BLaER1 (cell line): ENCODE measurements around the gene STK16.
A peak's percentile ranks its signal among the peaks of the same experiment; 100 is the strongest.

Experiments
- H3K27ac ChIP-seq: shearing (Covaris generic); formaldehyde crosslinking; 2 replicates; pipeline ENCODE4 v1.8.1; 2022
- H3K27me3 ChIP-seq: shearing (Covaris generic); formaldehyde crosslinking; 2 replicates; pipeline ENCODE4 v1.8.1; 2022
- H3K36me3 ChIP-seq: shearing (Covaris generic); formaldehyde crosslinking; 2 replicates; pipeline ENCODE4 v1.8.1; 2022
- H3K4me1 ChIP-seq: shearing (Covaris generic); formaldehyde crosslinking; 2 replicates; pipeline ENCODE4 v1.8.1; 2022
- H3K4me2 ChIP-seq: shearing (Covaris generic); formaldehyde crosslinking; 2 replicates; pipeline ENCODE4 v1.8.1; 2022
- H3K4me3 ChIP-seq: shearing (Covaris generic); formaldehyde crosslinking; 2 replicates; pipeline ENCODE4 v1.8.1; 2022
- H3K9ac ChIP-seq: shearing (Covaris generic); formaldehyde crosslinking; 2 replicates; pipeline ENCODE4 v1.8.1; 2022
- H3K9me3 ChIP-seq: shearing (Covaris generic); formaldehyde crosslinking; 2 replicates; pipeline ENCODE4 v1.8.1; 2022
- H4K20me1 ChIP-seq: shearing (Covaris generic); formaldehyde crosslinking; 2 replicates; pipeline ENCODE4 v1.8.1; 2022
- Cebpa-rat ChIP-seq: shearing (Covaris generic); IDR thresholded peaks from 2 replicates; pipeline ENCODE4 v1.8.1; 2022

STK16 gene

GRCh38 chr2:219289537-219290361 lies 44.5 kb downstream of the STK16 start:
- H3K36me3 ChIP-seq: peaks cover 2% of the 10 kb centered on the region; the same call in 1 of the 2 replicates
- H3K4me2 ChIP-seq: no peak overlapping the region
- peaks cover 39% of the 10 kb centered on the region for H3K4me1 ChIP-seq
- no peak overlapping the region for H3K9ac ChIP-seq
- no peak for TF ChIP-seq Cebpa-rat
- no peaks in the 10 kb centered on the region for H3K9me3 ChIP-seq
- no peak overlapping the region for H3K27ac ChIP-seq
- peaks cover 5% of the 10 kb centered on the region; the same call in 1 of the 2 replicates for H4K20me1 ChIP-seq
- no peak overlapping the region for H3K4me3 ChIP-seq
- H3K27me3 ChIP-seq: no peaks in the 10 kb centered on the region

GRCh38 chr2:219290381-219291171 lies 45.3 kb downstream of the STK16 start:
- no peak for TF ChIP-seq Cebpa-rat
- H3K27me3 ChIP-seq: no peaks in the 10 kb centered on the region
- H3K36me3 ChIP-seq: no peaks in the 10 kb centered on the region; the same call in 1 of the 2 replicates
- H3K9me3 ChIP-seq: no peaks in the 10 kb centered on the region
- H3K9ac ChIP-seq: no peak overlapping the region
- no peak overlapping the region for H3K4me2 ChIP-seq
- no peak overlapping the region for H3K27ac ChIP-seq
- H4K20me1 ChIP-seq: no peaks in the 10 kb centered on the region; the same call in 1 of the 2 replicates
- no peak overlapping the region for H3K4me3 ChIP-seq
- peaks cover 36% of the 10 kb centered on the region for H3K4me1 ChIP-seq

GRCh38 chr2:219291394-219291793 lies 46.1 kb downstream of the STK16 start:
- TF ChIP-seq Cebpa-rat: no peak
- no peak overlapping the region for H3K27ac ChIP-seq

GRCh38 chr2:219291910-219292490 lies 46.7 kb downstream of the STK16 start:
- Histone ChIP-seq H3K27me3 (no peaks in the 10 kb centered on the region), H3K4me2 (no peak overlapping the region), H3K27ac (no peak overlapping the region), H3K4me3 (no peak overlapping the region), H4K20me1 (no peaks in the 10 kb centered on the region), H3K36me3 (no peaks in the 10 kb centered on the region), H3K9me3 (no peaks in the 10 kb centered on the region), H3K9ac (no peak overlapping the region), H3K4me1 (peaks cover 25% of the 10 kb centered on the region)
- TF ChIP-seq Cebpa-rat: no peak

More at GRCh38 chr2:219291394-219291793, 46.1 kb downstream of the STK16 start:
- Histone ChIP-seq H3K27me3 (no peaks in the 10 kb centered on the region), H3K4me3 (no peak overlapping the region), H3K9me3 (no peaks in the 10 kb centered on the region), H3K4me1 (peaks cover 28% of the 10 kb centered on the region), H3K36me3 (no peaks in the 10 kb centered on the region; the same call in 1 of the 2 replicates), H3K4me2 (no peak overlapping the region), H3K9ac (no peak overlapping the region), H4K20me1 (no peaks in the 10 kb centered on the region)

GRCh38 chr2:219292616-219293015 lies 47.3 kb downstream of the STK16 start:
- H4K20me1 ChIP-seq: no peaks in the 10 kb centered on the region
- no peak overlapping the region for H3K9ac ChIP-seq
- peaks cover 25% of the 10 kb centered on the region for H3K4me1 ChIP-seq
- H3K27ac ChIP-seq: no peak overlapping the region
- no peaks in the 10 kb centered on the region for H3K36me3 ChIP-seq
- no peak overlapping the region for H3K4me2 ChIP-seq
- TF ChIP-seq Cebpa-rat: no peak
- no peaks in the 10 kb centered on the region for H3K27me3 ChIP-seq
- H3K4me3 ChIP-seq: no peak overlapping the region
- H3K9me3 ChIP-seq: no peaks in the 10 kb centered on the region

- TF ChIP-seq Cebpa-rat: no peak
- no peak overlapping the region; the same call in 1 of the 2 replicates for H3K4me3 ChIP-seq
- H3K27ac ChIP-seq: peak overlapping the region; percentile 90
- H3K4me2 ChIP-seq: peak overlapping the region; percentile 96
- H3K4me1 ChIP-seq: peaks cover 20% of the 10 kb centered on the region
- H4K20me1 ChIP-seq: no peaks in the 10 kb centered on the region
- no peaks in the 10 kb centered on the region for H3K36me3 ChIP-seq
- peak overlapping the region; percentile 91; the same call in 1 of the 2 replicates for H3K9ac ChIP-seq
- H3K27me3 ChIP-seq: peaks cover under 1% of the 10 kb centered on the region; the same call in 1 of the 2 replicates
- H3K9me3 ChIP-seq: no peaks in the 10 kb centered on the region
Observed at GRCh38 chr2:219293736-219294231, 48.5 kb downstream of the STK16 start.

- H3K27ac ChIP-seq: peak overlapping the region; percentile 90
- TF ChIP-seq Cebpa-rat: no peak
- H3K36me3 ChIP-seq: no peaks in the 10 kb centered on the region
Observed at GRCh38 chr2:219294356-219295351, 49.4 kb downstream of the STK16 start.

GRCh38 chr2:219296142-219296541 lies 50.9 kb downstream of the STK16 start:
- no peaks in the 10 kb centered on the region for H3K36me3 ChIP-seq
- no peak overlapping the region for H3K4me2 ChIP-seq
- peaks cover 19% of the 10 kb centered on the region for H3K4me1 ChIP-seq
- no peaks in the 10 kb centered on the region; the same call in 1 of the 2 replicates for H4K20me1 ChIP-seq
- no peak overlapping the region for H3K4me3 ChIP-seq
- no peak overlapping the region for H3K27ac ChIP-seq
- peaks cover 24% of the 10 kb centered on the region for H3K27me3 ChIP-seq
- no peaks in the 10 kb centered on the region for H3K9me3 ChIP-seq
- TF ChIP-seq Cebpa-rat: no peak
- no peak overlapping the region for H3K9ac ChIP-seq

More at GRCh38 chr2:219294356-219295351, 49.4 kb downstream of the STK16 start:
- Histone ChIP-seq H3K4me1 (peaks cover 24% of the 10 kb centered on the region), H3K27me3 (peaks cover 9% of the 10 kb centered on the region), H3K9me3 (no peaks in the 10 kb centered on the region), H3K9ac (peak overlapping the region; percentile 91), H3K4me2 (peak overlapping the region; percentile 96), H4K20me1 (no peaks in the 10 kb centered on the region), H3K4me3 (peak overlapping the region; percentile 71)
